Testis (tissue), 2 donors: ENCODE data around the gene RAB7A.

Source experiments
- POLR2A ChIP-seq: fragments of 450-650 bp; IDR thresholded peaks from one replicate; pipeline ENCODE4 v1.6.1; 2017; ENCODE audit warnings: antibody characterized with exemption, mild to moderate bottlenecking, moderate library complexity
- TF ChIP-seq, protein P1 (sequence below), 3 experiments: fragments of 450-650 bp in 2 of 3; fragments of 200-600 bp in 1 of 3; sonication (generic) in 1 of 3; IDR thresholded peaks; one replicate each; pipeline ENCODE4 v1.5.1; 2016 to 2019; ENCODE audit warnings: antibody characterized with exemption in 3 of 3, mild to moderate bottlenecking in 2 of 3, moderate library complexity in 1 of 3

- TF ChIP-seq, protein P1, sequence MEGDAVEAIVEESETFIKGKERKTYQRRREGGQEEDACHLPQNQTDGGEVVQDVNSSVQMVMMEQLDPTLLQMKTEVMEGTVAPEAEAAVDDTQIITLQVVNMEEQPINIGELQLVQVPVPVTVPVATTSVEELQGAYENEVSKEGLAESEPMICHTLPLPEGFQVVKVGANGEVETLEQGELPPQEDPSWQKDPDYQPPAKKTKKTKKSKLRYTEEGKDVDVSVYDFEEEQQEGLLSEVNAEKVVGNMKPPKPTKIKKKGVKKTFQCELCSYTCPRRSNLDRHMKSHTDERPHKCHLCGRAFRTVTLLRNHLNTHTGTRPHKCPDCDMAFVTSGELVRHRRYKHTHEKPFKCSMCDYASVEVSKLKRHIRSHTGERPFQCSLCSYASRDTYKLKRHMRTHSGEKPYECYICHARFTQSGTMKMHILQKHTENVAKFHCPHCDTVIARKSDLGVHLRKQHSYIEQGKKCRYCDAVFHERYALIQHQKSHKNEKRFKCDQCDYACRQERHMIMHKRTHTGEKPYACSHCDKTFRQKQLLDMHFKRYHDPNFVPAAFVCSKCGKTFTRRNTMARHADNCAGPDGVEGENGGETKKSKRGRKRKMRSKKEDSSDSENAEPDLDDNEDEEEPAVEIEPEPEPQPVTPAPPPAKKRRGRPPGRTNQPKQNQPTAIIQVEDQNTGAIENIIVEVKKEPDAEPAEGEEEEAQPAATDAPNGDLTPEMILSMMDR (IDR thresholded peaks at IDR 0.05), result no peak
- no peak for TF ChIP-seq POLR2A
Measured at GRCh38 chr3:128775241-128775640, 49.3 kb downstream of the RAB7A start.
